ENCODE measurements around the gene ANK3.

The ANK3 gene

GRCh38 chr10:60042262-60042661 is 347.4 kb downstream of the ANK3 start:
- H3K79me1 ChIP-seq (replicated peaks; ENCODE audit: low read length, poor library complexity, severe bottlenecking) = no peaks in the 10 kb centered on the region
- no peak overlapping the region for H2AK5ac ChIP-seq (ENCODE audit: low read length, severe bottlenecking)
- no peak overlapping the region for H3K4me3 ChIP-seq (ENCODE audit: insufficient read depth in 1 of 2, low read depth in 1 of 2, low read length in 2 of 2)
- no peak overlapping the region for H2BK15ac ChIP-seq (ENCODE audit: low read depth, poor library complexity, severe bottlenecking)
- no peak overlapping the region for H3K18ac ChIP-seq (ENCODE audit: low read depth in 1 of 2, low read length in 2 of 2)
- no peak overlapping the region for H2BK12ac ChIP-seq (ENCODE audit: low read length in 2 of 2)
- no peak overlapping the region for H4K91ac ChIP-seq (ENCODE audit: low read length)
- no peaks in the 10 kb centered on the region for H3K9me3 ChIP-seq (ENCODE audit: control insufficient read depth, low read length)
- H3K27me3 ChIP-seq (ENCODE audit: control insufficient read depth in 1 of 2, insufficient read depth in 1 of 2, low read length in 2 of 2) = no peaks in the 10 kb centered on the region
- 75% methylated on average over 2 of the region's 5 CpGs for WGBS
- no peak overlapping the region for H3K14ac ChIP-seq (ENCODE audit: low read length in 2 of 2)
- DNase-seq = no peak
- no peak overlapping the region for H3K27ac ChIP-seq (ENCODE audit: low read length, poor library complexity, severe bottlenecking)
- H2BK120ac ChIP-seq (ENCODE audit: low read depth, low read length) = no peak overlapping the region
- H3K4ac ChIP-seq (ENCODE audit: low read depth in 1 of 2, low read length in 2 of 2) = no peak overlapping the region
- no peak overlapping the region for H4K8ac ChIP-seq (ENCODE audit: low read length)
- no peaks in the 10 kb centered on the region for H3K36me3 ChIP-seq (ENCODE audit: control insufficient read depth in 1 of 2, insufficient read depth in 2 of 2, low read depth in 1 of 2, low read length in 2 of 2)
- no peak overlapping the region for H2AFZ ChIP-seq (ENCODE audit: low read depth, low read length)
- H3K4me2 ChIP-seq (ENCODE audit: low read length, poor library complexity, severe bottlenecking) = no peak overlapping the region
- no peak overlapping the region for H3K23ac ChIP-seq (ENCODE audit: low read length in 2 of 2)
- H2BK5ac ChIP-seq (ENCODE audit: low read depth, low read length, poor library complexity, severe bottlenecking) = no peak overlapping the region
- H3K4me1 ChIP-seq (ENCODE audit: control insufficient read depth, insufficient read depth, low read depth, low read length) = no peaks in the 10 kb centered on the region
- no peak overlapping the region for H3K9ac ChIP-seq (ENCODE audit: low read length)

DNA sequence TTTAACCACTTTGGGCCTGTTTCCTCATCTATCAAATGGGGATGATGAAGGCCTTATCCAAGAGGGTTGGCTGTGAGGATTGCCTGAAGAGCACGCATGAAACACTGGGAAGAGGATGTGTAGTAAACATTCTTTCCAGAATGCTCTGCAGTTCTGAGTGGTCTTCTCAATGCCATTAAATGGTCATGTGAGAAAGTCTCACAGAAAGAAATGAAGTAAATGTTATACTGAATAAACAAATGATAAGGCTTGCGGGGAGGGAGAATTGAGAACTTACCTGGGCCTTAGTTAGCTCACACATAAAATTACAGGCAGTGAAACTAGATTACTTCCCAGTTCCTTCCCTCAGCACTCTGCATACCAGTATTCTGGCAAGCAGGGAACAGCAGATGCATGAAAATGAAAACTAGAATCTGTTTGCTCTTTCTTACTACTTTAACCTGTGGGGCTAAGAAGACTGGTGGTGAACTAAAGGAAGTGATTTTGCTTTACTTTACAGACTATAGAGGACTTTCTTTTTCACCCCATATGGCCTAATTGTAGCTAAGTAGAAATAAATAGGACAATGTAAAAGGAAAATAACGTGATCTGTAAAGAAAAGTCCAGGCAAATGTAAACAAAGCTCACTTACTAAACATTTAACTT is 348.1 kb downstream of the ANK3 start:
- 71% methylated on average over 2 of the region's 3 CpGs for WGBS
- H4K8ac ChIP-seq (ENCODE audit: low read length) = no peak overlapping the region

DNA sequence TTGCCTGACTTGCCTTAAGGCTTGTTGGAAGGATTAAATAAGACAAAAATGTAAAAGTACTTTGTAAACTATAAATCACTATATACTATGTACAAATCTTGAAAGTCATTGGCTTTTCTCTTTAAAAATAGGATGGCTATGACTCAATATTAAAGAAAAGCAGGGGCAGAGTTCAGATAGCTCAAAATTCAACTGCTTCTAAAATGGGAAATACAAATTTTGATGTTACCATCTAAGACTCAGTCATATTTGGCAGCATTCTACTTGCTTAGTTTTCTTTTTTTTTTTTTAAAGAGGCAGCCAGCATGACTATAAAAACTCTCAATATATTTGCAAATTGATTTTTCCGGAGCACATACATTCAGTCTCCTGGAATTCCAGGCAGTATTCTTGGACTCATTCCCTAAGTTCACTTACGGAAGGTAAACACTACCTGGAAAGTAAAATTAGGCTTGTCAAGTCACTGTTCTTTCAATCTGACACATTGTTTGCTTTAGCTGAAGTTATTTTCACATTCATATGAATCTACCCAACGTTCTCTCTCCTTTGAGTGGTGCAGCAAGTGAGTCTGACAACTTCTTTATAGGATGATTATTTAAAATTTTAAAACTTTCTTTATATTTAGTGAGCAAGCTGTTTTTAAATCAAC is 349.5 kb downstream of the ANK3 start:
- Histone ChIP-seq H3K4ac (ENCODE audit: low read depth in 1 of 2, low read length in 2 of 2) (no peak overlapping the region), H2BK5ac (ENCODE audit: low read depth, low read length, poor library complexity, severe bottlenecking) (no peak overlapping the region), H3K4me2 (ENCODE audit: low read length, poor library complexity, severe bottlenecking) (no peak overlapping the region), H3K79me1 (replicated peaks; ENCODE audit: low read length, poor library complexity, severe bottlenecking) (no peaks in the 10 kb centered on the region), H2BK15ac (ENCODE audit: low read depth, poor library complexity, severe bottlenecking) (no peak overlapping the region), H2BK120ac (ENCODE audit: low read depth, low read length) (no peak overlapping the region), H3K9ac (ENCODE audit: low read length) (peak overlapping the region; percentile 49), H2BK12ac (ENCODE audit: low read length in 2 of 2) (no peak overlapping the region), H3K36me3 (ENCODE audit: control insufficient read depth in 1 of 2, insufficient read depth in 2 of 2, low read depth in 1 of 2, low read length in 2 of 2) (no peaks in the 10 kb centered on the region), H3K23ac (ENCODE audit: low read length in 2 of 2) (no peak overlapping the region), H2AFZ (ENCODE audit: low read depth, low read length) (no peak overlapping the region), H3K18ac (ENCODE audit: low read depth in 1 of 2, low read length in 2 of 2) (no peak overlapping the region), H4K8ac (ENCODE audit: low read length) (no peak overlapping the region), H2AK5ac (ENCODE audit: low read length, severe bottlenecking) (no peak overlapping the region), H3K9me3 (ENCODE audit: control insufficient read depth, low read length) (no peaks in the 10 kb centered on the region), H3K4me3 (ENCODE audit: insufficient read depth in 1 of 2, low read depth in 1 of 2, low read length in 2 of 2) (peak overlapping the region in 1 of 2 experiments; percentile 23), H3K27me3 (ENCODE audit: control insufficient read depth in 1 of 2, insufficient read depth in 1 of 2, low read length in 2 of 2) (no peaks in the 10 kb centered on the region), H4K91ac (ENCODE audit: low read length) (no peak overlapping the region), H3K27ac (ENCODE audit: low read length, poor library complexity, severe bottlenecking) (no peak overlapping the region), H3K14ac (ENCODE audit: low read length in 2 of 2) (no peak overlapping the region), H3K4me1 (ENCODE audit: control insufficient read depth, insufficient read depth, low read depth, low read length) (no peaks in the 10 kb centered on the region)
- 100% methylated on average over 2 of the region's 3 CpGs for WGBS
- DNase-seq = no peak

More for the DNA sequence above, 348.1 kb downstream of the ANK3 start:
- Histone ChIP-seq H2BK5ac (ENCODE audit: low read depth, low read length, poor library complexity, severe bottlenecking) (no peak overlapping the region), H3K4me2 (ENCODE audit: low read length, poor library complexity, severe bottlenecking) (no peak overlapping the region), H2AFZ (ENCODE audit: low read depth, low read length) (no peak overlapping the region), H3K18ac (ENCODE audit: low read depth in 1 of 2, low read length in 2 of 2) (no peak overlapping the region), H3K4me1 (ENCODE audit: control insufficient read depth, insufficient read depth, low read depth, low read length) (no peaks in the 10 kb centered on the region), H2BK15ac (ENCODE audit: low read depth, poor library complexity, severe bottlenecking) (no peak overlapping the region), H3K9me3 (ENCODE audit: control insufficient read depth, low read length) (no peaks in the 10 kb centered on the region), H3K27ac (ENCODE audit: low read length, poor library complexity, severe bottlenecking) (no peak overlapping the region), H4K91ac (ENCODE audit: low read length) (no peak overlapping the region), H3K4ac (ENCODE audit: low read depth in 1 of 2, low read length in 2 of 2) (no peak overlapping the region), H3K23ac (ENCODE audit: low read length in 2 of 2) (no peak overlapping the region), H2AK5ac (ENCODE audit: low read length, severe bottlenecking) (no peak overlapping the region), H3K36me3 (ENCODE audit: control insufficient read depth in 1 of 2, insufficient read depth in 2 of 2, low read depth in 1 of 2, low read length in 2 of 2) (no peaks in the 10 kb centered on the region), H2BK12ac (ENCODE audit: low read length in 2 of 2) (no peak overlapping the region), H3K79me1 (replicated peaks; ENCODE audit: low read length, poor library complexity, severe bottlenecking) (no peaks in the 10 kb centered on the region), H3K4me3 (ENCODE audit: insufficient read depth in 1 of 2, low read depth in 1 of 2, low read length in 2 of 2) (no peak overlapping the region), H3K27me3 (ENCODE audit: control insufficient read depth in 1 of 2, insufficient read depth in 1 of 2, low read length in 2 of 2) (no peaks in the 10 kb centered on the region), H2BK120ac (ENCODE audit: low read depth, low read length) (no peak overlapping the region), H3K9ac (ENCODE audit: low read length) (no peak overlapping the region), H3K14ac (ENCODE audit: low read length in 2 of 2) (no peak overlapping the region)
- peak; percentile 67 for DNase-seq

DNA sequence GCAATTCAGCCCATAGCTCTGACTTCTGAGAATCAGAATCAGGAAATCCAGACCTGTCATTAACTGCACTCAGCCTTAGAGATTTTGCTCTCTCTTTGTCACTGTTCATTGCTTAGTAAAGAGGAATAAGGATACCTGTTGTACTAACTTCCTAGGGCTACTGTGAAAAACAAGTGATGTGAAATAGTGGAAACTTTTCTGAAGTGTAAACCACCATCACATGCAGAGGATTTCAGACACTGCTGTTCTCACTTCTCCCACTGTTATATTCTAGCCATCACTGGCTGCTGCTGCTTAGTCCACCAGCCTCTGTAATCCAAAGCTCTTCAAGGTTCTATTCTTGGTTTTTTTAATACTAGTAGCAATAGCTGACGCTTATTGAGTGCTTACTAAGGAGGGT is 353.7 kb downstream of the ANK3 start:
- H3K23ac ChIP-seq (ENCODE audit: low read length in 2 of 2) = no peak overlapping the region
- H3K14ac ChIP-seq (ENCODE audit: low read length in 2 of 2) = no peak overlapping the region
- no peak overlapping the region for H2BK5ac ChIP-seq (ENCODE audit: low read depth, low read length, poor library complexity, severe bottlenecking)
- H3K4ac ChIP-seq (ENCODE audit: low read depth in 1 of 2, low read length in 2 of 2) = no peak overlapping the region
- no peaks in the 10 kb centered on the region for H3K9me3 ChIP-seq (ENCODE audit: control insufficient read depth, low read length)
- H3K4me2 ChIP-seq (ENCODE audit: low read length, poor library complexity, severe bottlenecking) = no peak overlapping the region
- H2BK120ac ChIP-seq (ENCODE audit: low read depth, low read length) = no peak overlapping the region
- no peak overlapping the region for H2AFZ ChIP-seq (ENCODE audit: low read depth, low read length)
- no peak overlapping the region for H4K91ac ChIP-seq (ENCODE audit: low read length)
- DNase-seq = no peak
- no peak overlapping the region for H2BK15ac ChIP-seq (ENCODE audit: low read depth, poor library complexity, severe bottlenecking)
- no peaks in the 10 kb centered on the region for H3K36me3 ChIP-seq (ENCODE audit: control insufficient read depth in 1 of 2, insufficient read depth in 2 of 2, low read depth in 1 of 2, low read length in 2 of 2)
- no peaks in the 10 kb centered on the region for H3K27me3 ChIP-seq (ENCODE audit: control insufficient read depth in 1 of 2, insufficient read depth in 1 of 2, low read length in 2 of 2)
- H2BK12ac ChIP-seq (ENCODE audit: low read length in 2 of 2) = no peak overlapping the region
- H3K27ac ChIP-seq (ENCODE audit: low read length, poor library complexity, severe bottlenecking) = no peak overlapping the region
- H4K8ac ChIP-seq (ENCODE audit: low read length) = no peak overlapping the region
- no peak overlapping the region for H3K4me3 ChIP-seq (ENCODE audit: insufficient read depth in 1 of 2, low read depth in 1 of 2, low read length in 2 of 2)
- H3K4me1 ChIP-seq (ENCODE audit: control insufficient read depth, insufficient read depth, low read depth, low read length) = no peaks in the 10 kb centered on the region
- H3K79me1 ChIP-seq (replicated peaks; ENCODE audit: low read length, poor library complexity, severe bottlenecking) = no peaks in the 10 kb centered on the region
- no peak overlapping the region for H3K18ac ChIP-seq (ENCODE audit: low read depth in 1 of 2, low read length in 2 of 2)
- WGBS = 100% methylated on average over 1 of the region's 1 CpG
- H3K9ac ChIP-seq (ENCODE audit: low read length) = no peak overlapping the region
- H2AK5ac ChIP-seq (ENCODE audit: low read length, severe bottlenecking) = no peak overlapping the region

Measured in mesenchymal stem cell (in vitro differentiated cells and primary cell).